Measurements from ENCODE around the gene EQTN.

DNA sequence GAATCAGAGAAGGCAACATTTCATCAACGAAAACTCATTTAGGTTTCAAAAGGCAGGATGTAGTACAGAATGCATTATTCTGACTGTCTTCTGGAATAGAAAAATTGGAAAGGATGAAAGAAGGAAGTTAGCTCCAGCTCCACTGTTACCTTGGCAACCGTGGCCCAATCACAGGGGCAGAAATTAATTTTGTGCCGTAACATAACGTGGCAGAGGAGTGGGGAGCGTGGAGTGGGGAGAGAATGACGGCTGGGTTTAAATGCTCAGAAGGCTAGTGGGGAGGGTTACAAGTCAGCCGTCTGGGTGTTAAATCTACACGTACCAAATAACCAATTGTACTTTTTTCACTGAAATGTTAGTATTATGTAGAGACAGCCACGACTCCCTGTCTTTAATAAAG is 32.3 kb upstream of the EQTN start:
- TF ChIP-seq, protein P1, sequence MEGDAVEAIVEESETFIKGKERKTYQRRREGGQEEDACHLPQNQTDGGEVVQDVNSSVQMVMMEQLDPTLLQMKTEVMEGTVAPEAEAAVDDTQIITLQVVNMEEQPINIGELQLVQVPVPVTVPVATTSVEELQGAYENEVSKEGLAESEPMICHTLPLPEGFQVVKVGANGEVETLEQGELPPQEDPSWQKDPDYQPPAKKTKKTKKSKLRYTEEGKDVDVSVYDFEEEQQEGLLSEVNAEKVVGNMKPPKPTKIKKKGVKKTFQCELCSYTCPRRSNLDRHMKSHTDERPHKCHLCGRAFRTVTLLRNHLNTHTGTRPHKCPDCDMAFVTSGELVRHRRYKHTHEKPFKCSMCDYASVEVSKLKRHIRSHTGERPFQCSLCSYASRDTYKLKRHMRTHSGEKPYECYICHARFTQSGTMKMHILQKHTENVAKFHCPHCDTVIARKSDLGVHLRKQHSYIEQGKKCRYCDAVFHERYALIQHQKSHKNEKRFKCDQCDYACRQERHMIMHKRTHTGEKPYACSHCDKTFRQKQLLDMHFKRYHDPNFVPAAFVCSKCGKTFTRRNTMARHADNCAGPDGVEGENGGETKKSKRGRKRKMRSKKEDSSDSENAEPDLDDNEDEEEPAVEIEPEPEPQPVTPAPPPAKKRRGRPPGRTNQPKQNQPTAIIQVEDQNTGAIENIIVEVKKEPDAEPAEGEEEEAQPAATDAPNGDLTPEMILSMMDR (IDR thresholded peaks at IDR 0.05; ENCODE audit: insufficient read depth, low read length, poor library complexity, severe bottlenecking), result no peak
- no peak for TF ChIP-seq EZH2phosphoT487 (conservative IDR thresholded peaks at IDR 0.05; ENCODE audit: low read length)

All from SU-DHL-6 (cell line).